Measurements from ENCODE around the gene TCAF1.

Gene TCAF1, protein sequence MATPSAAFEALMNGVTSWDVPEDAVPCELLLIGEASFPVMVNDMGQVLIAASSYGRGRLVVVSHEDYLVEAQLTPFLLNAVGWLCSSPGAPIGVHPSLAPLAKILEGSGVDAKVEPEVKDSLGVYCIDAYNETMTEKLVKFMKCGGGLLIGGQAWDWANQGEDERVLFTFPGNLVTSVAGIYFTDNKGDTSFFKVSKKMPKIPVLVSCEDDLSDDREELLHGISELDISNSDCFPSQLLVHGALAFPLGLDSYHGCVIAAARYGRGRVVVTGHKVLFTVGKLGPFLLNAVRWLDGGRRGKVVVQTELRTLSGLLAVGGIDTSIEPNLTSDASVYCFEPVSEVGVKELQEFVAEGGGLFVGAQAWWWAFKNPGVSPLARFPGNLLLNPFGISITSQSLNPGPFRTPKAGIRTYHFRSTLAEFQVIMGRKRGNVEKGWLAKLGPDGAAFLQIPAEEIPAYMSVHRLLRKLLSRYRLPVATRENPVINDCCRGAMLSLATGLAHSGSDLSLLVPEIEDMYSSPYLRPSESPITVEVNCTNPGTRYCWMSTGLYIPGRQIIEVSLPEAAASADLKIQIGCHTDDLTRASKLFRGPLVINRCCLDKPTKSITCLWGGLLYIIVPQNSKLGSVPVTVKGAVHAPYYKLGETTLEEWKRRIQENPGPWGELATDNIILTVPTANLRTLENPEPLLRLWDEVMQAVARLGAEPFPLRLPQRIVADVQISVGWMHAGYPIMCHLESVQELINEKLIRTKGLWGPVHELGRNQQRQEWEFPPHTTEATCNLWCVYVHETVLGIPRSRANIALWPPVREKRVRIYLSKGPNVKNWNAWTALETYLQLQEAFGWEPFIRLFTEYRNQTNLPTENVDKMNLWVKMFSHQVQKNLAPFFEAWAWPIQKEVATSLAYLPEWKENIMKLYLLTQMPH

DNA sequence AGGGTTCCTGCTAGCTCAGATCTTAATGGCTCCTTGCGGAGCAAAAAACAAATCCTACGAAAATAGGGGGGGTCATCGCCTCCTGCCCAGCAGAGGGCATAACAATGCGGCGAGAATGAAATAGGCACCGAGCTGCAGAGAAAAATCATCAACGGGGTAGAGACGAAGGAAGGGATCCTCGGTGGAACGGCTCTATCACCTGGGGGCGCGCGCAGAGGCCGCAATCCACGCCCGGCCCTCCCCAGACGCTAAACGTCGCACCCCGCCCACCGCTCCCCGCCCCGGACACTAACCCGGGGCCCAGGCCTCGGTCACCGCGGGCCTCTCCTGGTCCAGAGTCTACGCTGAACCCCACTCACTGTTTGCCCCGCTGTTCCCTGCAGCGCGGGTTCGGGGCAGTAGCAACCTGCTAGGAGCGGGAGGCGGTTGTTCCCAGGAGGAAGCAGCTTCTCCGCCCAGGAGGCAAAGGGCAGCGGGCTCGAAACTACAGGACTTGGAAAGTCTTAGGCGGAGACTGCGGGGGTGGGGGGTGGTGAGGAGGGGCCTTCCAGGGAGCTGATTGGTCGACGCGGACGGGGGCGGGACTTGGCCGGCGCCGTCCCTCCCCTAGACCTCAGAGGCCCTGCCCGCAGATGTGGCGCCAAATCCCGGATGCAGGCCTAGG, at the start of gene TCAF1:
Gene TCAF1, minus strand, starts transcription at position 509 of the 664 bp plus-strand sequence. CDS start 25,568 bp downstream, outside the sequence.
- DNase-seq = peak; percentile 89

DNA sequence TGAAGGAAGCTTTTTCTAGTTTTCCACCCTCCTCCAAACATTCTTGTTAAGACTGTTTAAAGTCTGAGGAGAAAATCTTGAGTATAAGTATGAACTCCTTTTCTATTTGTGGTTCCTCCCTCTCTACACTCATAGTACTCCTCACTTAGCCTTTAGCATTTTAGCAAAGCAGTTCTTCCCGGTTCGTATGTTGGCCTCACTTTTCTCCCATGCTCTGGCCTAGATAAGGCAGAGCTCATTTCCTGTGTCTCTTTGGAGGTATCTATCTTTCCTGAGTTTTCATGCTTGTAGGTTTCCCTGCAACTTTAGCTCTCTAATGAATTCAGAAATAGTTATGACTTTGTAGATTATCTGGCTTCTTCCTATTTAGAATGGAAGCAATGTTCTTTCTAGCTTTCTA, 46.8 kb upstream of the TCAF1 start:
- no peak for DNase-seq

DNA sequence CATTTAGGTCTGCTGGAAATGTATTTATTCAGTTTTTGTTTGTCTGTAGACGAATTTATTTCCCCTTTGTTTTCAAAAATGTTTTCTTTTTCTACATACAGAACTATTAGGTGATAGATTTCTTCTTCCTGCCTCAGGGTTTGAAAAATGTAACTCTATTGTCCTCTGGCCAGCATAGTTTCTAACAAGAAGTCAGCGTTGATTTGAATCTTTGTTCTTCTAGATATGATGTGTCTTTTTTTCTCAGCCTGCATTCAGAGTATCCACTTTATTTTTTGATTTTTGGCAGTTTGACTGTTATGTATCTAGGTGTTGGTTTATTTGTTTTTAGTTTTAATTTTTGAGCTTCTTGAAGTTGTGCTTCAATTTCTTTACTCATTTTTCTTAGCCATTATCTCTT, 45.1 kb upstream of the TCAF1 start:
- no peak for DNase-seq

- DNase-seq = no peak
These were observed 43.4 kb upstream of the TCAF1 start for GRCh38 chr7:143945423-143945822.

DNA sequence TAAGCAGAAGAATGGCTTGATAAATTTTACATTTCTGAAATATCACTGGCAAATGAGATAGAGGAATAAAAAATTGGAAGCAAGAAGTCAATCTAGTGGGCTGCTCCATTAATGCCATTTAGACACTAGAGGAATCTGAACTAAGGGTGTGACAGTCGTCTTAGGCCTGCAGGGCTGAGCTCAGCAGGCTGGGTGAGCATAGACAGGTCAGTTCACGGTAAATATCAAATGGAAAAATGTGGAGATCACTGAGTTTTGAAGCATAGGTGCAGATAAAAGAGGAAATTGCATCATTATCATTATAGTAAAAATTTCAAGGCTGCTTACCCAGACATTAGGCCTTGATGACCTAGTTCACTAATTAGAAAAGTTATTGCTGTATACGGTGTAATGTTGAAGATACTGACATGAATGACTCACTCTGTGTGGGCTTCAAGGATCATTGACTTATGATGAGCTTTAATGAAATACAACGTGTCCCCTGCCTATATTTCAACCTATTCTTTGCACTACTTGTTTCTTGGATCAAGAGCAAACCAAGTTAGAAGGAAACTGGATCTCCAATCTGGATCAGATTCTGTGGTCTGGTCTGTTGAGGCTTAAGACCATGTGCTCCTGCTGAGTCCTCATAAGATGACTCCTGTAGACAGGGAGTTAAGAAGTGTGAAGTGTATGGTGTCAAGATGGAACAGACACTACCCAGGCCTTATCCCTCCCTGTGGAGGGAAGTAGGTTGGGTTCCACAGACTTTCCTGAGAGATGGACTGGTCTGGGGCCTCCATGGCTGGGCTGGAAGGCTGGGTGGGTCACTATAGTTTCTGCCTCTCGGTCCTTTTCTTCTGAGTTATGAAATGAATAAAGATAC, 36.6 kb upstream of the TCAF1 start:
- no peak for DNase-seq

DNA sequence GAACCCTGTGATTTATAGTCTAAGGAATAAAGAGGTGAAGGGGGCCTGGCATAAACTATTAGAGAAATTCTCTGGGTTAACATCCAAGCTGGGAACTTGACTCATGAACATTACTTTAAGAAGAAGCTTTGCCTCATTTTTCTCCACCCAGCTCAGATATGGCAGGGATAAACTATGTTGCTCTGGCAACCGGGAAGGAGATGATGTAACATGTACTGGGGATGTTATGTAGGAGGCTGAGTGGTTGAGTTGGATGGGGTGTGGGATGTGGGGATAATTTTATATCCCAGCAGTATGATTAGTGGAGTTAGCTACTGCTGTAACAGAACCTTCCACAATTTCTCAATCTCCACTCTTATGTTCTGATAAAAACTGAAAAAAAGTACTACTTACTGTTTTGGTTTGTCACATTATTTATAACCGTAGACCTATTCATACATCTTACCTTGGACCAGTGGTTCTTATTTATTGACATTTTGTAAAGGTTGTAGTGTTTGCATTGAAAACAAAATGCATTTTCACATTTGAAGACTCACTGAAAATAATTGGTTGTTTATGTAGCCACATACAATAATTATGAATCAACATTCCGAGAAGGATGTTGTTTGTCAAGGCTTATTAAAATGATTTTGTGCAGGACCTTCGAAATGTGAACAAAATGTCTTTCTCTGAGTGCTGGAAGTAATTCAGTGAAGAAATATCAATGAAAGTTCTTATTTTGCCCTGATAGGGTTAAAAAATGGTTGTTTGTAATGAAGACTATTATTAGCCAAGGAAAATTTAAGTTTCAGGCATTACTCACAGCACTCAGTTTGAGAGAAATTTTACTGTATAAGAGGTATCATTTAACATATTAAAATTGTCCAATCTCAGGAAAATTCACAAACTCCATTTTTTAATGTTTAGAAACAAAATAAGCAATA, 34.4 kb upstream of the TCAF1 start:
- DNase-seq = no peak

DNA sequence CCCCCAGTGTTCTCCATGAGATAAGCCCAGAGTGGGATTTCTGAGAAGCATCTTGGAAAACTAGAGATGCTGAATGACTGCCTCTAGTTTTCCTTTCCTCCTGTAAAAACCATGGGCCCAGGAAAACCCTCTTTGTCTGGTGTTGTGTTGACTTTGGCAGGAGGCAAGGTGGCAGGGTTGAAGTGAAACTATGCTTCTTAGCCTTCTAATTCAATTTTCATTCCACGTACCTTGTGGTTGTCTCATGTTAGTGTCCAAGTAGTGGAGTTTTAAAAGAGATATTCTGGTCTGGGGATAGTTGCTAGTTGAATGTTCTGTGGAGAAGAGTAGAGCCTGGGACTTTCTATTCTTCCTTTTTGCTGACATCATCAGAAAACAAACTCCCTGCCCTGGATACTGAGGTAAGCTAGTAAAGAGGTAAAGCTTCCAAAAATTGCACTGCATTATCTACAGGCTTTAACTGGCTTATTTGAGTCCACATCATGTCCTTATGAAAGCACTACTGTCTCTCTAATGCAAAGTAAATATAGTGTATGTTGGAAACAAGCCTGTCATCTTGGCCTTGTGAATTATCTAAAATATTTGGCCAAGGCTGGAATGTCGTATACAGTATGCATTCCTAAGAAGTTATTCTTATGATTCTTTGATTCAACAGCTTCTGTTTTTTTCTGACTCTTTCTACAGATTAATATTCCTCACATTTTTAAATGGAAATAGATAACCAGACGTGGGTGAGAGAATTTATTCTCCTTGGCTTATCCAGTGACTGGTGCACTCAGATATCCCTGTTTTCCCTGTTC, 32.8 kb upstream of the TCAF1 start, which contains the start of gene OR2F2:
Gene OR2F2, plus strand, starts transcription at position 708 of the 800 bp plus-strand sequence. Its CDS starts 0 bp downstream, at position 708.
- DNase-seq = no peak

DNA sequence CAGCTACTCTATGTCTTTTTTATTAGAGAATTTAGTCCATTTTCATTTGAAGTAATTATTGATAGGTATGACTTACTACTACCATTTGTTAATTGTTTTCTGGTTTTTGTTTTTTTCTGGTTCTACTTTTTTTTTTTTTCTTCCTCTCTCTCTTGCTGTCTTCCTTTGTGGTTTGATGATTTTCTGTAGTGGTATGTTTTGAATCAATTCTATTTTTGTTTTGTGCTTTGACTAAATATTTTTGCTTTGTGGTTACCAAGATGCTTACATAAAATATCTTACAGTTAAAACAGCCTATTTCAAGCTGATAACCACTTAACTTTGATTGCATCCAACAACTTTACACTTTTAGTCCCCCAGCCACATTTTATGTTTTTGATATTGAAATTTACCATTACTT, 29.8 kb upstream of the TCAF1 start:
- no peak for DNase-seq

GRCh38 chr7:143929224-143929920, 27.4 kb upstream of the TCAF1 start:
- DNase-seq = no peak

DNA sequence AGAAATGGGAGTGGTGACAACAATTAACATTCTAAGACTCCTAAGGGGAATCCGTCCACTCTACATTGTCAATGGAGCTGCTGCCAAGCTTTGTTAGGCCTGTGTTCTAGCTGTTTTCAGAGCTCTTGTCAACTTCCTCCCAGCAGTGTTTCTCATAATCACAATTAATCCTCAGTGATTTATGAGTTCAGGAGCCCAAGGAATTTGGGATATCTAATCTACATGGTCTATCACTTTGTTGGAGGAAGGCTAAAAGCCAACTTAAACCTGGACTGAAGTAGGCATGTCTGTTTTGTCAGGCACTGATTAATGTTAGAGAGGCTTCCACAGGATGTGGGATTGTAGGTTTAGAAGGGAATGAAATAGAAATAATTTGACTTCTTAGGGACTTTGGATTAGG, 22.9 kb upstream of the TCAF1 start:
- no peak for DNase-seq

- no peak for DNase-seq
These were observed 13.1 kb upstream of the TCAF1 start for GRCh38 chr7:143914938-143915652.

DNA sequence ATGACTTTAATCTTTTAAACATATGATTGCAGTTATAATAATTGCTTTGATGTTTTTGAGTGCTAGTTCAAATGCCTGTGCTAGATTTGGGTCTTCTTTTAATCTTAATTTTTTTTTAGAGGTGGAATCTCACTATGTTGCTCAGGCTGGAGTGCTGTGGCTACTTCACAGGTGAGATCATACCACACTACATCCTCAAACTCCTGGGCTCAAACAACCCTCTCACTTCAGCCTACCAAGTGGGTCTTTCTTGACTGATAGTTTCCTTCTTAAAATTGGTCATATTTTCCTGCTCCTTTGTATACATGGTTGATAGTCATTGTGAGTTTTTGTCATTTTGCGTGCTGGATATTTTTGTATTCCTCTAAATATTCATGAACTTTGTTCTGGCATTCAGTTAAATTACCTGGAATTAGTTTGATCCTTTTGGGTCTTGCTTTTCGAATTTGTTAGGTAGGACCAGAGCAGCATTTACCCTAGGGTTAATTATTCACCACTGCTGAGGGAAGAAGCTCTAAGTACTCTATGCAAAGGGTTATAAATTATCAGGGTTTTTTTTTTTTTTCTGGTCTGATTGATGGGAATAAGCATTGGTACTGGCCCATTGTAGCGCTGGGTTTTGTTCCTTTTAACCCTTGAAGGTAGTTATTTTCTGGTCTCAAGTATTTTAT, 12.1 kb upstream of the TCAF1 start:
- DNase-seq = no peak

DNA sequence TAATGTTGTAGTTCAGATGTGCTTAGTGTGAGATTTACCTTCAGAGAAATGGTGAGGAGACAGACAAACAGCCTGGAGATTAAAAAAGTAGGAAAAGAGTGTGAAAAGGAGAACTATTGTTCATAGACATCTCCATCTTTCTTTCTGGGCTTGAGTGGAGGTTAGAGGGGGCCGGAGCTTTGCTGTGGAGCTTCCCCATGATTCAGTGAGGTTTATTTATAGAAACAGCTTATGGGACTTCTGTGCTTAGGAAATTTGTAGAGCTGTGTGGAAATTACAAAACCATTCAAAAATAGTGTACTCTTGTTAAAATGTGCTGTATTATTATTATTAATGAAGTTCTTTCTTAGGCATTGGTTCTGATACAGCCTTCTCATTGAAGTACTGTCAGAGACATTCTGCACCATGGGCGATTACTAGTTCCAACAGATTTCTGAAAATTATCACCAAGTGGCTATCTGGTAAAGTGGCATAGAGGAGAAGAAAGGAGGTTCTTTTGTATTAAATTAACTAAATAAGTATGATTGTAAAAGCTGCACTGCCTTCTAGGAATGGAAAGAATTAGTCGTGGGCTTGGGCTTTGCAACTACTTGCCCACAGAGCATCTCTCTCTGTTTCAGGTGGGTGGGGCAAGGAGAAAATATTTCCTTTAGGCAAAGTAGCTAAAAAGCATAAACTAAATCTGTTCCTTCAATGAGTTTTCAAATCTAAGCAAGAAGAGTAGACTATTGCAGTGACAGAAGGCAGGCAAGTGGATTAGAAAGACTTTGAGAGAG, 8.7 kb upstream of the TCAF1 start:
- no peak for DNase-seq

DNA sequence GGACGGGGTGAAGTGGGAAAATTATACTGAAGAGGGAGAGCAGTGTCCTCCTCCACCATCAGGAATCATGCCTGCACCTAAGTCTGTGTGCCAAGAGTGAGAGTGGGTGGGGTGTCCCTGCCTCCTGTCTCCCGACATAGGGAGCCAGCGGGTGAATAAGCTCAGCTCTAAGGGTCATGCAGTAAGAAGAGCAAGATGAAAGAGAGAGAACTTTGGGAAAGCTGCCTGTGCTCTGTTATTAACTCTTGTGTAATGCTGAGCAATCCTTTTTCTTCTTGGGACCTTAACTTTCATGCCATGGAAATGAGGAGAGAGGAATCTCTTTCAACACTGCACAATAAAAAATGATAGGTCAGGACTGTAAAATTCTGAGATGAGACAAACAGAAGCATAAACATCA, 7.9 kb upstream of the TCAF1 start:
- no peak for DNase-seq

DNA sequence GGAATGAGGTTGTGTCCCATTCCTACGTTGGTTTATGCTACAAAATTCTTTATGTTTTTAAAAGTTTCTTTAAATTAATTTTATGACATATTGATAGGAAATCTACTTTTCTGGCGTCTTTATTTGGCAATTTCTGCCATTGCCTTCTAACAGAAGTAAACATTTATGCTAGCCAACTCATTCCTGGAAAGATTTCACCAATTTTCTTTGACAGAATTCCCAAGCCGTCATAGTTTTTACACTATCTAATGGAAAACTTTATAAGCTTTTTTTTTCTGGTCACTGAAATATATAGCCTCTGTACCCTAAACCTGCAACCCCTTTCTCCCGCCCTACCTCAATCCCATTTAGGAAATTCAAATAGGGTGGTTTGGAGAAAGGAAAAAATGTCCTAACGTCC, 6.1 kb upstream of the TCAF1 start:
- DNase-seq = no peak

DNA sequence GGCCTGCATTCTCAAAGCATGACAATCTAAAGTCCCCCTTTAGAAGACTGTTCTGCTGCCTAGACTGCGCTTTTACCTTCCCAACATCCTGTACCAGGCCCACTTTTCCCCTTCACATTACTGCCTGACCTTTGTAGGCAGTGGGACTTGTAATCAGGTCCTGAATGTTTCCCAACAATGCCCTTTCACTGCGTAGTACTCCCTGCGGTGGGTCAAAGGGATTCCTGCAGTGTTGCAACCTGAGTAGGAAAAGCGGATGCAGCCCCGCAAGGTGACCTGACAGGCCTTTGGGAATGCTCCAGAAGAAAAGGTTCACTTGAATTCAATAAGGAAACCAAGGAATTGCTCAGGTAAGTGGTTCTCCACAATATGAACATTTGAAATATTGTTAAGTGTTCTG, 4.9 kb upstream of the TCAF1 start:
- DNase-seq = no peak

- DNase-seq = no peak
These were observed 4.2 kb upstream of the TCAF1 start for GRCh38 chr7:143906151-143906550.

Measured in activated T-cell treated with anti-CD3 and anti-CD28 coated beads, Interleukin-2, amount 50 U/mL, for 1 hour (primary cell).